Astrocyte of the spinal cord (primary cell): ENCODE data around the gene PARD6B.

Source experiments
- DNase-seq: peaks from one replicate; pipeline ENCODE4 v3.0.0; 2011; ENCODE audit warnings: low read depth, low spot score
- H3K4me3 ChIP-seq: 2 replicates; pipeline ENCODE4 v1.5.1; 2011; ENCODE audit warnings: low read depth, mild to moderate bottlenecking, low read length, moderate library complexity
- CTCF ChIP-seq: IDR thresholded peaks from 2 replicates; pipeline ENCODE4 v1.5.1; 2012; ENCODE audit warnings: low read depth, mild to moderate bottlenecking, low read length, inconsistent platforms
- in situ Hi-C: cut with HindIII; loops from 2 replicates; pipeline ENCODE4 v1.10.0; 2017; ENCODE audit warnings: low sequenced_read_pairs

PARD6B gene

DNA sequence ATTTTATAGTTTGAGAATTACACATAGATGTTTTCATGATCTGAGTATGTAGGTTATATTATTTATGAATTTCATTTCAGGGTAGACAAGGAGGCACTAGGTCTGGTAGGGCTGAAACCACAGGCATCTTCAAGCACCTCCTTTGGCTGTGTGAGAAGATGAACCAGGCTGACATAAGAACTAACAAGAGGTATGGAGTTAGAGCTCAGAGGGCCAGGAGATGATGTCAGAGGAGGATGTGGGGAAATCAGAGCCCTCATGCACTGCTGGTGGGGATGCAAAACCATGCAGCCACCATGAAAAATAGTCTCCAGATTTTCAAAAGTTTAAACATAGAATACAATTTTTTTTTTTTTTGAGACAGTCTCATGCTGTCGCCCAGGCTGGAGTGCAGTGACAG is 26.4 kb upstream of the PARD6B start:
- TF ChIP-seq CTCF, result no peak
- DNase-seq, result no peak
- in situ Hi-C loops, result no loop called here
- no peak overlapping the region for H3K4me3 ChIP-seq

DNA sequence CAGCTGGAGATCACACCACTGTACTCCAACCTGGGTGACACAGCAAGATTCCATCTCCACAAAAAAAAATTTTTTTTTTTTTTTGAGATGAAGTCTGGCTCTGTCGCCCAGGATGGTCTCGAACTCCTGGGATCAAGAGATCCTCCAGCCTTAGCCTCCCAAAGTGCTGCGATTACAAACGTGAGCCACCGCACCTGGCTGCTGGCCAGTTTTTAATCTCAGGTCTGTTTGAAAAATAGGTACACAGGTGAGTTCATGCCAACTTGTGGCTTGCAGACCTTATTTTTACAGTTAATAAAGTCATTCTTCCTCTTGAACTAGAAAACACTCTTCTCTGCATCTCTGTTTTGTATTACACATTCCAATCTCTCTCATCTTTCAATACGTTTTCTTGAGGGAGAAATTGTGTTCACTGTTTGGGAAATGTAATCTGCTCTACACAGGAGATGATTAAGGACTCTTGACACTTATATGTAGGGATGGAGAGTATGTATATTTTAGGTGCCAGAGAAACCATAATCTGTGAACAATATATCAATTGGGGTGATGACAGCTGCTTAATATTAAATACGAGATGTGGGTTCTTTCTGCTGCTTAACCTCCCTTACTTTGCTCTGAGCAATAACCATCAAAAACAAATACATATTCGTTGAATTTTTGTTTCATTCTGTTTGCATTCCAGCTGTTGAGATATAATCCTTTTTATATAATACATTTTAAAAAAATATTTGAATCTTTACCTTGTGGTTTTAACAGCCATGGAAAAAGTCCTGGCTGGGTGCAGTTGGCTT is 22.3 kb upstream of the PARD6B start:
- no peak overlapping the region for H3K4me3 ChIP-seq
- in situ Hi-C loops, result no loop called here
- no peak for TF ChIP-seq CTCF
- DNase-seq, result no peak

DNA sequence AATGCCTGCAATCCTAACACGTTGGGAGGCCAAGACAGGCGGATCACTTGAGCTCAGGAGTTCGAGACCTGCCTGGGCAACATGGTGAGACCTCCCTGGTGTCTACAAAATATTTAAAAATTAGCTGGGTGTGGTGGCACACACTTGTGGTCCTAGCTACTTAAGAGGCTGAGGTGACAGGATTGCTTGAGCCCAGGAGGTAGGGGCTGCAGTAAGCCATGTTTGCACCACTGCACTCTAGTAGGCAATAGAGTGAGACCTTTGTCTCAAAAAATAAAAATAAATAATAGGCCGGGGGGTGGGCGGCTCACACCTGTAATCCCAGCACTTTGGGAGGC is 21.8 kb upstream of the PARD6B start:
- in situ Hi-C loops, result no loop called here
- TF ChIP-seq CTCF, result no peak
- DNase-seq, result no peak
- H3K4me3 ChIP-seq, result no peak overlapping the region

DNA sequence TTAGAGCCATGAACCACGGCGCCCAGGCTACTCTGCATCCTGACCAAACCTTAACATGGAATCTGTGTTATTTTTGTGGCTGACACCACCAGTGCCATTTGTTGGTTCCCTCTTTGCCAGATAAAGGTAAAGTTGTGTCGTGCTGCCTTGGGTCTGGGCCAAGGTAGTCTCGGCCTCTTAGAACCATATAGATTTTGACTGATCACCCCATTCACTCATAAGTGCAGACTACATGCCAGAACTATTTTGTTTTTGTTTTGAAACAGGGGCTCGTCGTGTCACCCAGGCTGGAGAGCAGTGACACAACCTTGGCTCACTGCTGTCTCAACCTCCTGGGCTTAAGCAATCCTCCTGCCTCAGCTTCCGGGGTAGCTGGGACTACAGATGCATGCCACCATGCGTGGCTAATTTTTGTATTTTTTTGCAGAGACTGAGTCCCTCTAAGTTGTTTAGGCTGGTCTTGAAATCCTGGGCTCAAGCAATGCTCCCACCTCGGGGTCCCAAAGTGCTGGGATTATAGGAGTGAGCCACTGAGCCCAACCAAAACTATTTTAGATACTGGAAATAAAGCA is 20.8 kb upstream of the PARD6B start:
- no peak for DNase-seq
- in situ Hi-C loops, result no loop called here
- no peak for TF ChIP-seq CTCF
- H3K4me3 ChIP-seq, result no peak overlapping the region

DNA sequence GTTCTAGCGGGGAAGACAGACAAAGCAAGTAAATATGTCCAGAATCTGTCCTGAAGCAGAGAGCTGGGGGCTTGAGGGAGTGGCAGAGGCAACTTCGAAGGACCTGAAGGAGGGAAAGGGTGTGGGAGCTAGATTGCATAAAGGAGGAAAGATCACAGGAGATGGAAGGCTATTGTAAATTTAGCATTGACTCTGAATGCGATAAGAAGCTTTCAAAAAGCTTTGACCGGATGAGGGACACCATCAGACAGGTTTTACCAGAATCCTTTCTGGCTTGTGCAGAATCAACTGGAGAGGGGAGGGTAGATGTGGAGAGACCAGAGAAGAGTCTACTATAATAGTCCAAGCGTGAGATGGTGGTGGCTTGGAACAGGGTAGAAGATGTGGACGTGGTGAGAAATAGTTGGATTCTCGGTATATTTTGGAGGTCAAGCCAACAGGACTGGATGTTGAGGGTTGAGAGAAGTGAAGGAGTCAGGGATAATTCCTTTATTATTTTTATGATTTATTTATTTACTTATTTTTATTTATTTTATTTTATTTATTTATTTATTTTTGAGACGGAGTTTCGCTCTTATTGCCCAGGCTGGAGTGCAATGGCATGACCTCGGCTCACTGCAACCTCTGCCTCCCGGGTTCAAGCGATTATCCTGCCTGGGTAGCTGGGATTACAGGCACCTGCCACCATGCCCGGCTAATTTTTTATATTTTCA is 20.1 kb upstream of the PARD6B start:
- no peak for TF ChIP-seq CTCF
- DNase-seq, result no peak
- no peak overlapping the region for H3K4me3 ChIP-seq
- in situ Hi-C loops, result no loop called here

DNA sequence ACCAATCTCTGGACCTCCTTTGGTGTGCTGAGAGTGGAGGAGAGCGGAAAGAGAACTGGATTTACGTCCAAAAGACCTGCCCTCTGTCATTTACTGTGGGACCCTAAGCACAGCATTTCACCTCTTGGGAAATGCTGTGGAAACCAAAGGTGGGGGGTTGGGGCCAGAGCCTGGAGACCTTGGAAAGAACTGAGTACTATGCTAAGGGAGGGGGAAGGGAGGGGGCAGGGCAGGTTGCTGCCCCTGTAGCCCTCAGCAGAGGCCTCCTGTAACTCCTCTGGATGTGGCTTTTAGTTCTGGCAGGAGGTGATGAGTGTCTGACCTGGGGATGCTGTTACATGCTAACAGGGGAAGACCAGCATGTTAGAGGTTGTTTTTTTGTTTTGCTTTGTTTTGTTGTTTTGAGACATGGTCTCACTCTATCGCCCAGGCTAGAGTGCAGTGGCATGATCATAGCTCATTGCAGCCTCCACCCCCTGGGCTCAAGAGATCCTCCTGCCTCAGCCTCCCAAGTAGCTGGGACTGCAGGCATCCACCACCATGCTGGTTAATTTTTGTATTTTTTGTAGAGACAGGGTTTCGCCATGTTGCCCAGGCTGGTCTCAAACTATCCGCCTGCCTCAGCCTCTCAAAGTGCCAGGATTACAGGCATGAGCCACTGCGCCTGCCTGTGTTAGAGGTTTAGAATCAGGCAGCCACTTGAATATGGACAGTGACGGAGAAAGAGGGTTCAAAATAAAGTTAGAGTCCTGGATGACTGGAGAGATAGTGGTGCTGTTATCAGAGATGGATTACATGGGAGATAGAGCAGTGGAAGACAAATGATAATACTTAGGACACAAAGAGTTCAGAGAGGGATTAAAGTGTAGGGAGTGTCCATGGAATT is 18.4 kb upstream of the PARD6B start:
- DNase-seq, result no peak
- no peak overlapping the region for H3K4me3 ChIP-seq
- TF ChIP-seq CTCF, result no peak
- in situ Hi-C loops, result no loop called here
